Ishikawa (cell line): ENCODE data around the gene AMPD1.

Experiments
- CEBPB ChIP-seq: IDR thresholded peaks from 2 replicates; pipeline ENCODE4 v1.6.1; 2012
- CREB1 ChIP-seq: IDR thresholded peaks from 2 replicates; pipeline ENCODE4 v1.6.1; 2012; ENCODE audit warnings: low read depth
- EGR1 ChIP-seq: IDR thresholded peaks from 2 replicates; pipeline ENCODE4 v1.6.1; 2012
- EP300 ChIP-seq: IDR thresholded peaks from 2 replicates; pipeline ENCODE4 v1.6.1; 2012; ENCODE audit warnings: borderline replicate concordance
- FOXM1 ChIP-seq: IDR thresholded peaks from 2 replicates; pipeline ENCODE4 v1.6.1; 2012; ENCODE audit warnings: low read depth, borderline replicate concordance
- MAX ChIP-seq: IDR thresholded peaks from 2 replicates; pipeline ENCODE4 v1.6.1; 2012
- NFIC ChIP-seq: IDR thresholded peaks from 2 replicates; pipeline ENCODE4 v1.6.1; 2012
- RAD21 ChIP-seq: IDR thresholded peaks from 2 replicates; pipeline ENCODE4 v1.6.1; 2012; ENCODE audit warnings: low read depth
- REST ChIP-seq: IDR thresholded peaks from 2 replicates; pipeline ENCODE4 v1.6.1; 2012; ENCODE audit warnings: low read depth, mild to moderate bottlenecking
- TAF1 ChIP-seq: IDR thresholded peaks from 2 replicates; pipeline ENCODE4 v1.6.1; 2012; ENCODE audit warnings: low read depth, mild to moderate bottlenecking
- TCF12 ChIP-seq: IDR thresholded peaks from 2 replicates; pipeline ENCODE4 v1.6.1; 2012; ENCODE audit warnings: low read depth
- TEAD4 ChIP-seq: IDR thresholded peaks from 2 replicates; pipeline ENCODE4 v1.6.1; 2012
- USF1 ChIP-seq: IDR thresholded peaks from 2 replicates; pipeline ENCODE4 v1.6.1; 2012
- YY1 ChIP-seq: IDR thresholded peaks from 2 replicates; pipeline ENCODE4 v1.6.1; 2012; ENCODE audit warnings: low read depth
- ZBTB7A ChIP-seq: IDR thresholded peaks from 2 replicates; pipeline ENCODE4 v1.6.1; 2012; ENCODE audit warnings: low read depth

Gene AMPD1

GRCh38 chr1:114707604-114708003 lies 12.3 kb upstream of the AMPD1 start:
- TF ChIP-seq CEBPB (no peak), MAX (no peak), YY1 (no peak), NFIC (no peak), CREB1 (no peak), ZBTB7A (no peak), TCF12 (no peak), FOXM1 (no peak), RAD21 (no peak), TEAD4 (no peak), TAF1 (no peak), REST (no peak), EGR1 (no peak), USF1 (no peak)

- TF ChIP-seq REST (no peak), TEAD4 (no peak), TAF1 (no peak), MAX (no peak), NFIC (no peak), ZBTB7A (no peak), YY1 (no peak), CREB1 (no peak), FOXM1 (no peak), RAD21 (no peak), CEBPB (no peak), EP300 (no peak), EGR1 (no peak)
Measured at GRCh38 chr1:114703242-114703641, 7.9 kb upstream of the AMPD1 start.

GRCh38 chr1:114702737-114703136 lies 7.4 kb upstream of the AMPD1 start:
- no peak for TF ChIP-seq TAF1
- TF ChIP-seq NFIC: no peak
- TF ChIP-seq CEBPB: no peak

- no peak for TF ChIP-seq USF1
- no peak for TF ChIP-seq TCF12
- no peak for TF ChIP-seq TEAD4
- TF ChIP-seq CREB1: no peak
- no peak for TF ChIP-seq REST
- TF ChIP-seq NFIC: no peak
- no peak for TF ChIP-seq MAX
- TF ChIP-seq CEBPB: no peak
- no peak for TF ChIP-seq RAD21
- TF ChIP-seq FOXM1: no peak
- TF ChIP-seq YY1: no peak
- TF ChIP-seq EP300: no peak
- TF ChIP-seq EGR1: no peak
- TF ChIP-seq TAF1: no peak
- no peak for TF ChIP-seq ZBTB7A
Measured at GRCh38 chr1:114701931-114702330, 6.6 kb upstream of the AMPD1 start.

GRCh38 chr1:114700036-114700600 lies 4.8 kb upstream of the AMPD1 start:
- TF ChIP-seq TEAD4 (no peak), USF1 (no peak), TCF12 (no peak), CEBPB (no peak), EP300 (no peak)
